HepG2 (cell line): Measurements from ENCODE around the gene MTIF2. TPM values are rescaled to one million over a fixed set of nuclear protein-coding genes. Genes with fewer than 3 reads are reported as not detected.
A peak's percentile ranks its signal among the peaks of the same experiment; 100 is the strongest.

ENCODE experiments used
- AKAP8 ChIP-seq: sonication (generic); formaldehyde crosslinking; IDR thresholded peaks from 2 replicates; pipeline ENCODE4 v1.5.1; 2020; ENCODE audit warnings: mild to moderate bottlenecking, missing genetic modification reagents
- DMAP1 ChIP-seq: IDR thresholded peaks from 2 replicates; pipeline ENCODE4 v1.6.1; 2016
- ISL2 ChIP-seq: sonication (generic); formaldehyde crosslinking; IDR thresholded peaks from 2 replicates; pipeline ENCODE4 v1.5.0; 2020; ENCODE audit warnings: missing genetic modification reagents
- KDM5B ChIP-seq: sonication (generic); formaldehyde crosslinking; IDR thresholded peaks from 2 replicates; pipeline ENCODE4 v1.4.0; 2020; ENCODE audit warnings: missing genetic modification reagents, mild to moderate bottlenecking, borderline replicate concordance
- NFKBIZ ChIP-seq: IDR thresholded peaks from 2 replicates; pipeline ENCODE4 v1.6.1; 2018; ENCODE audit warnings: missing genetic modification reagents, missing compliant biosample characterization
- NR1H2 ChIP-seq: sonication (generic); formaldehyde crosslinking; IDR thresholded peaks from 2 replicates; pipeline ENCODE4 v1.8.1; 2022; ENCODE audit warnings: low read depth, missing genetic modification reagents, borderline replicate concordance
- REL ChIP-seq: sonication (generic); formaldehyde crosslinking; conservative IDR thresholded peaks from 2 replicates; pipeline ENCODE4 v1.8.0; 2022; ENCODE audit warnings: mild to moderate bottlenecking, missing genetic modification reagents, moderate library complexity
- SMC3 ChIP-seq: IDR thresholded peaks from 2 replicates; pipeline ENCODE4 v1.6.1; 2011; ENCODE audit warnings: low read length, improper control_type of control experiment
- SNAPC2 ChIP-seq: sonication (generic); formaldehyde crosslinking; IDR thresholded peaks from 2 replicates; pipeline ENCODE4 v1.8.1; 2022; ENCODE audit warnings: mild to moderate bottlenecking, missing genetic modification reagents
- ZNF10 ChIP-seq: sonication (generic); formaldehyde crosslinking; IDR thresholded peaks from 2 replicates; pipeline ENCODE4 v1.4.0; 2020; ENCODE audit warnings: mild to moderate bottlenecking, low read depth, missing genetic modification reagents, borderline replicate concordance
- ZNF292 ChIP-seq: sonication (generic); formaldehyde crosslinking; IDR thresholded peaks from 2 replicates; pipeline ENCODE4 v1.8.1; 2022; ENCODE audit warnings: mild to moderate bottlenecking, low read depth, missing genetic modification reagents, borderline replicate concordance
- ZNF496 ChIP-seq: sonication (generic); formaldehyde crosslinking; IDR thresholded peaks from 2 replicates; pipeline ENCODE4 v1.8.1; 2023; ENCODE audit warnings: mild to moderate bottlenecking, moderate library complexity, missing genetic modification reagents; ENCODE audit not compliant: insufficient replicate concordance
- ZNF564 ChIP-seq: sonication (generic); formaldehyde crosslinking; IDR thresholded peaks from 2 replicates; pipeline ENCODE4 v1.8.1; 2023; ENCODE audit warnings: mild to moderate bottlenecking, missing genetic modification reagents
- ZNF570 ChIP-seq: sonication (generic); formaldehyde crosslinking; IDR thresholded peaks from 2 replicates; pipeline ENCODE4 v1.4.0; 2020; ENCODE audit warnings: mild to moderate bottlenecking, missing genetic modification reagents, borderline replicate concordance
- polyA plus RNA-seq, 8 experiments: library from polyadenylated mRNA; depleted of rRNA in 3 of 8; stranded (reverse) in 7 of 8; unstranded in 1 of 8; fragments of >200 nt; fragmentation: Illumina TruSeq in 4 of 8; extraction: Trizol in 4 of 8; gene quantifications; 2 replicates each; pipeline versions ENCODE4 v1.2.1 to v1.2.3, GENCODE V29; 2011 to 2016; ENCODE audit warnings: low read depth in 4 of 8, missing spikeins in 1 of 8, mixed read lengths in 1 of 8; ENCODE audit not compliant: insufficient read depth in 1 of 8
- total RNA-seq, 5 experiments: library from RNA; depleted of rRNA; stranded (reverse); fragments of >200 nt; fragmentation: Illumina TruSeq; extraction: Trizol; gene quantifications; 2 replicates each; pipeline ENCODE4 v1.2.3, GENCODE V29; 2016; ENCODE audit warnings: low read depth in 1 of 5
- TF ChIP-seq, protein P1 (sequence below): sonication (generic); formaldehyde crosslinking; IDR thresholded peaks from 2 replicates; pipeline ENCODE4 v1.9.0; 2021; ENCODE audit warnings: missing genetic modification reagents, borderline replicate concordance
- TF ChIP-seq, protein P2 (sequence below): sonication (generic); formaldehyde crosslinking; IDR thresholded peaks from 2 replicates; pipeline ENCODE4 v1.5.0; 2020; ENCODE audit warnings: missing genetic modification reagents
- TF ChIP-seq, protein P3 (sequence below), 2 experiments: IDR thresholded peaks; 2 replicates each; pipeline ENCODE4 v1.6.1; 2011 to 2012; ENCODE audit warnings: low read length in 2 of 2, borderline replicate concordance in 1 of 2, low read depth in 1 of 2, mild to moderate bottlenecking in 1 of 2, moderate library complexity in 1 of 2
- TF ChIP-seq, protein P4 (sequence below): IDR thresholded peaks from 2 replicates; pipeline ENCODE4 v1.6.1; 2016; ENCODE audit warnings: low read depth
- TF ChIP-seq, protein P5 (sequence below): sonication (generic); formaldehyde crosslinking; IDR thresholded peaks from 2 replicates; pipeline ENCODE4 v1.5.0; 2020; ENCODE audit warnings: mild to moderate bottlenecking, low read depth, missing genetic modification reagents, borderline replicate concordance

The MTIF2 gene
- total and polyA plus RNA-seq, 2 of the 13 experiments (the other 11 are each of a cell fraction or from before 2014, with no cell fraction given) = 32.1 to 92.1 TPM

DNA sequence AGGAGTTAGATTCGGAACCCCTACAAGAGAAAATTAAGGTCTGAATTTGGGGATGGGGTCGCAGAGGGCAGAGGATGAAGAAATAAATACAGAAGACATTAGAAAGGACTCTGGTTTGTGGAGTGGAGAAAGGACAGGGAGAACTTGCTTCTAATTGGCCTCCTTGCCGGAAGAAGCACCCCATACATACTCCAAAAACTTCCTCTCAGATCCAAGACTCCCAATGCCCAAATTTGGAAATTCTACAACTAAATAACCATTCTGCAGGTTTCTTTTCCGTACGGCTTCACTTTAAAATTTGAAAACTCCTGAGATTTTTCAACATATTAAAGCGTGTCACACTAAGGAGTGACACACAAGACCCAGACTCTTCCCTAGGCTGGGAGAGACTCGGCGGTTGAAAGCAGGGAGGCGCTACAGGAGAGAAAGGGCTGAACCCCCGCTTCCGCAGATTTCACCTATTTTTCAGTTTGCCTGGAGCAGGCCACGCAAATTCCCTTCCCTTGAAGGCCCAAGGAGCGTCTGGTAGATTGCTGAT lies 37.4 kb downstream of the MTIF2 start (continued):
- TF ChIP-seq, protein P1, sequence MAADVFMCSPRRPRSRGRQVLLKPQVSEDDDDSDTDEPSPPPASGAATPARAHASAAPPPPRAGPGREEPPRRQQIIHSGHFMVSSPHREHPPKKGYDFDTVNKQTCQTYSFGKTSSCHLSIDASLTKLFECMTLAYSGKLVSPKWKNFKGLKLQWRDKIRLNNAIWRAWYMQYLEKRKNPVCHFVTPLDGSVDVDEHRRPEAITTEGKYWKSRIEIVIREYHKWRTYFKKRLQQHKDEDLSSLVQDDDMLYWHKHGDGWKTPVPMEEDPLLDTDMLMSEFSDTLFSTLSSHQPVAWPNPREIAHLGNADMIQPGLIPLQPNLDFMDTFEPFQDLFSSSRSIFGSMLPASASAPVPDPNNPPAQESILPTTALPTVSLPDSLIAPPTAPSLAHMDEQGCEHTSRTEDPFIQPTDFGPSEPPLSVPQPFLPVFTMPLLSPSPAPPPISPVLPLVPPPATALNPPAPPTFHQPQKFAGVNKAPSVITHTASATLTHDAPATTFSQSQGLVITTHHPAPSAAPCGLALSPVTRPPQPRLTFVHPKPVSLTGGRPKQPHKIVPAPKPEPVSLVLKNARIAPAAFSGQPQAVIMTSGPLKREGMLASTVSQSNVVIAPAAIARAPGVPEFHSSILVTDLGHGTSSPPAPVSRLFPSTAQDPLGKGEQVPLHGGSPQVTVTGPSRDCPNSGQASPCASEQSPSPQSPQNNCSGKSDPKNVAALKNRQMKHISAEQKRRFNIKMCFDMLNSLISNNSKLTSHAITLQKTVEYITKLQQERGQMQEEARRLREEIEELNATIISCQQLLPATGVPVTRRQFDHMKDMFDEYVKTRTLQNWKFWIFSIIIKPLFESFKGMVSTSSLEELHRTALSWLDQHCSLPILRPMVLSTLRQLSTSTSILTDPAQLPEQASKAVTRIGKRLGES (CRISPR knock-in tag) = no peak
- TF ChIP-seq, protein P2, sequence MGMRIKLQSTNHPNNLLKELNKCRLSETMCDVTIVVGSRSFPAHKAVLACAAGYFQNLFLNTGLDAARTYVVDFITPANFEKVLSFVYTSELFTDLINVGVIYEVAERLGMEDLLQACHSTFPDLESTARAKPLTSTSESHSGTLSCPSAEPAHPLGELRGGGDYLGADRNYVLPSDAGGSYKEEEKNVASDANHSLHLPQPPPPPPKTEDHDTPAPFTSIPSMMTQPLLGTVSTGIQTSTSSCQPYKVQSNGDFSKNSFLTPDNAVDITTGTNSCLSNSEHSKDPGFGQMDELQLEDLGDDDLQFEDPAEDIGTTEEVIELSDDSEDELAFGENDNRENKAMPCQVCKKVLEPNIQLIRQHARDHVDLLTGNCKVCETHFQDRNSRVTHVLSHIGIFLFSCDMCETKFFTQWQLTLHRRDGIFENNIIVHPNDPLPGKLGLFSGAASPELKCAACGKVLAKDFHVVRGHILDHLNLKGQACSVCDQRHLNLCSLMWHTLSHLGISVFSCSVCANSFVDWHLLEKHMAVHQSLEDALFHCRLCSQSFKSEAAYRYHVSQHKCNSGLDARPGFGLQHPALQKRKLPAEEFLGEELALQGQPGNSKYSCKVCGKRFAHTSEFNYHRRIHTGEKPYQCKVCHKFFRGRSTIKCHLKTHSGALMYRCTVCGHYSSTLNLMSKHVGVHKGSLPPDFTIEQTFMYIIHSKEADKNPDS = 0 out of 2 replicates have a peak, but pooled peaks have one; percentile 68
- TF ChIP-seq ISL2 (no peak), KDM5B (CRISPR knock-in tag) (no peak), ZNF292 (CRISPR knock-in tag) (peak; percentile 20; the same call in 1 of the 2 replicates), REL (CRISPR knock-in tag) (no peak), DMAP1 (CRISPR knock-in tag) (no peak), ZNF496 (CRISPR knock-in tag) (no peak), ZNF564 (0 out of 2 replicates have a peak, but pooled peaks have one; percentile 18), SNAPC2 (peak; percentile 70; the same call in 1 of the 2 replicates), SMC3 (0 out of 2 replicates have a peak, but pooled peaks have one; percentile 2), ZNF10 (no peak), NFKBIZ (CRISPR knock-in tag) (no peak), ZNF570 (no peak), NR1H2 (CRISPR knock-in tag) (no peak), AKAP8 (CRISPR knock-in tag) (no peak)
- TF ChIP-seq, protein P3, sequence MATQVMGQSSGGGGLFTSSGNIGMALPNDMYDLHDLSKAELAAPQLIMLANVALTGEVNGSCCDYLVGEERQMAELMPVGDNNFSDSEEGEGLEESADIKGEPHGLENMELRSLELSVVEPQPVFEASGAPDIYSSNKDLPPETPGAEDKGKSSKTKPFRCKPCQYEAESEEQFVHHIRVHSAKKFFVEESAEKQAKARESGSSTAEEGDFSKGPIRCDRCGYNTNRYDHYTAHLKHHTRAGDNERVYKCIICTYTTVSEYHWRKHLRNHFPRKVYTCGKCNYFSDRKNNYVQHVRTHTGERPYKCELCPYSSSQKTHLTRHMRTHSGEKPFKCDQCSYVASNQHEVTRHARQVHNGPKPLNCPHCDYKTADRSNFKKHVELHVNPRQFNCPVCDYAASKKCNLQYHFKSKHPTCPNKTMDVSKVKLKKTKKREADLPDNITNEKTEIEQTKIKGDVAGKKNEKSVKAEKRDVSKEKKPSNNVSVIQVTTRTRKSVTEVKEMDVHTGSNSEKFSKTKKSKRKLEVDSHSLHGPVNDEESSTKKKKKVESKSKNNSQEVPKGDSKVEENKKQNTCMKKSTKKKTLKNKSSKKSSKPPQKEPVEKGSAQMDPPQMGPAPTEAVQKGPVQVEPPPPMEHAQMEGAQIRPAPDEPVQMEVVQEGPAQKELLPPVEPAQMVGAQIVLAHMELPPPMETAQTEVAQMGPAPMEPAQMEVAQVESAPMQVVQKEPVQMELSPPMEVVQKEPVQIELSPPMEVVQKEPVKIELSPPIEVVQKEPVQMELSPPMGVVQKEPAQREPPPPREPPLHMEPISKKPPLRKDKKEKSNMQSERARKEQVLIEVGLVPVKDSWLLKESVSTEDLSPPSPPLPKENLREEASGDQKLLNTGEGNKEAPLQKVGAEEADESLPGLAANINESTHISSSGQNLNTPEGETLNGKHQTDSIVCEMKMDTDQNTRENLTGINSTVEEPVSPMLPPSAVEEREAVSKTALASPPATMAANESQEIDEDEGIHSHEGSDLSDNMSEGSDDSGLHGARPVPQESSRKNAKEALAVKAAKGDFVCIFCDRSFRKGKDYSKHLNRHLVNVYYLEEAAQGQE (IDR thresholded peaks at IDR 0.05; ENCODE audit: borderline replicate concordance in 1 of 2, low read depth in 1 of 2, low read length in 2 of 2) = no peak
- TF ChIP-seq, protein P4, sequence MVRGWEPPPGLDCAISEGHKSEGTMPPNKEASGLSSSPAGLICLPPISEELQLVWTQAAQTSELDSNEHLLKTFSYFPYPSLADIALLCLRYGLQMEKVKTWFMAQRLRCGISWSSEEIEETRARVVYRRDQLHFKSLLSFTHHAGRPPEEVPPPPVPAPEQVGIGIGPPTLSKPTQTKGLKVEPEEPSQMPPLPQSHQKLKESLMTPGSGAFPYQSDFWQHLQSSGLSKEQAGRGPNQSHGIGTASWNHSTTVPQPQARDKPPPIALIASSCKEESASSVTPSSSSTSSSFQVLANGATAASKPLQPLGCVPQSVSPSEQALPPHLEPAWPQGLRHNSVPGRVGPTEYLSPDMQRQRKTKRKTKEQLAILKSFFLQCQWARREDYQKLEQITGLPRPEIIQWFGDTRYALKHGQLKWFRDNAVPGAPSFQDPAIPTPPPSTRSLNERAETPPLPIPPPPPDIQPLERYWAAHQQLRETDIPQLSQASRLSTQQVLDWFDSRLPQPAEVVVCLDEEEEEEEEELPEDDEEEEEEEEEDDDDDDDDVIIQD (CRISPR knock-in tag) = no peak
- TF ChIP-seq, protein P5, sequence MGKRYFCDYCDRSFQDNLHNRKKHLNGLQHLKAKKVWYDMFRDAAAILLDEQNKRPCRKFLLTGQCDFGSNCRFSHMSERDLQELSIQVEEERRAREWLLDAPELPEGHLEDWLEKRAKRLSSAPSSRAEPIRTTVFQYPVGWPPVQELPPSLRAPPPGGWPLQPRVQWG = no peak
